Central memory CD8-positive, alpha-beta T cell (primary cell): ENCODE results near the gene ZBTB2.

Experiments used
- ATAC-seq: fragments of 150-1000 bp; cut with Tn5 transposase; replicated peaks from 2 replicates; pipeline ENCODE4 v1.10.0; 2022; ENCODE audit warnings: mild to moderate bottlenecking, moderate FRiP score, moderate number of reproducible peaks; ENCODE audit not compliant: poor library complexity, severe bottlenecking; ENCODE audit errors: extremely low read depth
- DNase-seq, 2 donors: peaks; one replicate each; pipeline ENCODE4 v3.0.0; 2021; ENCODE audit warnings: low spot score in 2 of 2
- H3K27ac Mint-ChIP-seq: one replicate; pipeline ENCODE4 v1.8.0; 2022; ENCODE audit warnings: low read depth, mild to moderate bottlenecking, moderate library complexity, mixed read lengths
- H3K27me3 Mint-ChIP-seq: one replicate; pipeline ENCODE4 v1.8.0; 2022; ENCODE audit warnings: mixed read lengths
- H3K36me3 Mint-ChIP-seq: one replicate; pipeline ENCODE4 v1.8.0; 2022; ENCODE audit warnings: mild to moderate bottlenecking, moderate library complexity, mixed read lengths; ENCODE audit not compliant: insufficient read depth
- H3K4me1 Mint-ChIP-seq: one replicate; pipeline ENCODE4 v1.8.0; 2022; ENCODE audit warnings: mixed read lengths
- H3K4me3 Mint-ChIP-seq: one replicate; pipeline ENCODE4 v1.8.0; 2022; ENCODE audit warnings: mild to moderate bottlenecking, moderate library complexity, mixed read lengths
- H3K9me3 Mint-ChIP-seq: one replicate; pipeline ENCODE4 v1.8.0; 2022; ENCODE audit warnings: mixed read lengths

ZBTB2 gene

GRCh38 chr6:151391471-151392413 is at the start of gene ZBTB2:
Gene ZBTB2 (minus strand): TSS chr6:151391559. CDS start chr6:151373637, 17,922 bp downstream.
- Mint-ChIP-seq H3K4me3 (peak within 1 kb of the TSS; percentile 96), H3K9me3 (no peaks in the 10 kb centered on the region), H3K27ac (peak within 1 kb of the TSS; percentile 97), H3K36me3 (peaks cover 29% of the 10 kb centered on the region), H3K4me1 (peaks cover 53% of the 10 kb centered on the region), H3K27me3 (no peaks in the 10 kb centered on the region)
- ATAC-seq (peak; percentile 4), DNase-seq (peak; percentile 45 to 59)

- H3K27me3 Mint-ChIP-seq = no peaks in the 10 kb centered on the region
- no peak overlapping the region for H3K27ac Mint-ChIP-seq
- H3K9me3 Mint-ChIP-seq = no peaks in the 10 kb centered on the region
- peaks cover 10% of the 10 kb centered on the region for H3K36me3 Mint-ChIP-seq
- DNase-seq (no peak), ATAC-seq (no peak)
- H3K4me3 Mint-ChIP-seq = no peak overlapping the region
- H3K4me1 Mint-ChIP-seq = peaks cover 23% of the 10 kb centered on the region
These were observed 49.6 kb upstream of the ZBTB2 start for GRCh38 chr6:151440930-151441329.

GRCh38 chr6:151440498-151440897 is 49.1 kb upstream of the ZBTB2 start:
- Mint-ChIP-seq H3K4me1 (peaks cover 23% of the 10 kb centered on the region), H3K9me3 (no peaks in the 10 kb centered on the region), H3K4me3 (no peak overlapping the region), H3K27me3 (no peaks in the 10 kb centered on the region), H3K36me3 (peaks cover 10% of the 10 kb centered on the region), H3K27ac (no peak overlapping the region)
- no peak for ATAC-seq
- DNase-seq = no peak

- H3K4me1 Mint-ChIP-seq = peaks cover 17% of the 10 kb centered on the region
- H3K27ac Mint-ChIP-seq = no peak overlapping the region
- no peaks in the 10 kb centered on the region for H3K9me3 Mint-ChIP-seq
- H3K27me3 Mint-ChIP-seq = no peaks in the 10 kb centered on the region
- H3K4me3 Mint-ChIP-seq = no peak overlapping the region
- DNase-seq (no peak), ATAC-seq (no peak)
- peaks cover 8% of the 10 kb centered on the region for H3K36me3 Mint-ChIP-seq
These were observed 46.0 kb upstream of the ZBTB2 start for GRCh38 chr6:151437401-151437800.

GRCh38 chr6:151436802-151437201 is 45.4 kb upstream of the ZBTB2 start:
- ATAC-seq (no peak), DNase-seq (no peak)
- H3K36me3 Mint-ChIP-seq = peaks cover 11% of the 10 kb centered on the region
- H3K27me3 Mint-ChIP-seq = no peaks in the 10 kb centered on the region
- H3K4me1 Mint-ChIP-seq = peaks cover 17% of the 10 kb centered on the region
- no peak overlapping the region for H3K4me3 Mint-ChIP-seq
- H3K9me3 Mint-ChIP-seq = no peaks in the 10 kb centered on the region
- H3K27ac Mint-ChIP-seq = no peak overlapping the region

GRCh38 chr6:151436300-151436699 is 44.9 kb upstream of the ZBTB2 start:
- Mint-ChIP-seq H3K27ac (no peak overlapping the region), H3K4me3 (no peak overlapping the region), H3K27me3 (no peaks in the 10 kb centered on the region), H3K9me3 (no peaks in the 10 kb centered on the region), H3K4me1 (peaks cover 17% of the 10 kb centered on the region), H3K36me3 (peaks cover 11% of the 10 kb centered on the region)
- ATAC-seq = no peak
- DNase-seq = no peak

- Mint-ChIP-seq H3K36me3 (peaks cover 18% of the 10 kb centered on the region), H3K4me3 (no peak overlapping the region), H3K27me3 (no peaks in the 10 kb centered on the region), H3K4me1 (peaks cover 10% of the 10 kb centered on the region), H3K27ac (no peak overlapping the region), H3K9me3 (no peaks in the 10 kb centered on the region)
- ATAC-seq (no peak), DNase-seq (no peak)
These were observed 43.0 kb upstream of the ZBTB2 start for GRCh38 chr6:151434369-151434768.

GRCh38 chr6:151432651-151433050 is 41.3 kb upstream of the ZBTB2 start:
- no peaks in the 10 kb centered on the region for H3K9me3 Mint-ChIP-seq
- H3K36me3 Mint-ChIP-seq = peaks cover 31% of the 10 kb centered on the region
- H3K27me3 Mint-ChIP-seq = no peaks in the 10 kb centered on the region
- DNase-seq (no peak), ATAC-seq (no peak)
- no peak overlapping the region for H3K4me3 Mint-ChIP-seq
- peaks cover 3% of the 10 kb centered on the region for H3K4me1 Mint-ChIP-seq
- peak overlapping the region; percentile 19 for H3K27ac Mint-ChIP-seq

GRCh38 chr6:151431337-151431736 is 40.0 kb upstream of the ZBTB2 start:
- DNase-seq = no peak
- H3K36me3 Mint-ChIP-seq = peaks cover 36% of the 10 kb centered on the region
- H3K4me3 Mint-ChIP-seq = no peak overlapping the region
- no peaks in the 10 kb centered on the region for H3K27me3 Mint-ChIP-seq
- ATAC-seq = no peak
- no peaks in the 10 kb centered on the region for H3K9me3 Mint-ChIP-seq
- H3K4me1 Mint-ChIP-seq = no peaks in the 10 kb centered on the region
- no peak overlapping the region for H3K27ac Mint-ChIP-seq

- Mint-ChIP-seq H3K9me3 (no peaks in the 10 kb centered on the region), H3K27ac (no peak overlapping the region), H3K4me1 (no peaks in the 10 kb centered on the region), H3K36me3 (peaks cover 41% of the 10 kb centered on the region), H3K27me3 (no peaks in the 10 kb centered on the region), H3K4me3 (no peak overlapping the region)
- DNase-seq (no peak), ATAC-seq (no peak)
These were observed 39.5 kb upstream of the ZBTB2 start for GRCh38 chr6:151430886-151431285.

- Mint-ChIP-seq H3K27ac (no peak overlapping the region), H3K27me3 (no peaks in the 10 kb centered on the region), H3K4me1 (no peaks in the 10 kb centered on the region), H3K36me3 (peaks cover 49% of the 10 kb centered on the region), H3K4me3 (no peak overlapping the region), H3K9me3 (no peaks in the 10 kb centered on the region)
- DNase-seq (no peak), ATAC-seq (no peak)
These were observed 36.9 kb upstream of the ZBTB2 start for GRCh38 chr6:151428093-151428735.

- ATAC-seq (no peak), DNase-seq (no peak)
- H3K4me3 Mint-ChIP-seq = no peak overlapping the region
- no peaks in the 10 kb centered on the region for H3K27me3 Mint-ChIP-seq
- no peaks in the 10 kb centered on the region for H3K4me1 Mint-ChIP-seq
- no peak overlapping the region for H3K27ac Mint-ChIP-seq
- H3K9me3 Mint-ChIP-seq = no peaks in the 10 kb centered on the region
- H3K36me3 Mint-ChIP-seq = peaks cover 48% of the 10 kb centered on the region
These were observed 34.2 kb upstream of the ZBTB2 start for GRCh38 chr6:151425561-151425960.

- DNase-seq (no peak), ATAC-seq (no peak)
- Mint-ChIP-seq H3K4me3 (no peak overlapping the region), H3K27ac (no peak overlapping the region), H3K4me1 (no peaks in the 10 kb centered on the region), H3K9me3 (no peaks in the 10 kb centered on the region), H3K36me3 (peaks cover 37% of the 10 kb centered on the region), H3K27me3 (no peaks in the 10 kb centered on the region)
These were observed 31.6 kb upstream of the ZBTB2 start for GRCh38 chr6:151422981-151423380.
